Measurements from ENCODE around the gene HOXA3. TPM values are rescaled to one million over a fixed set of nuclear protein-coding genes. Genes with fewer than 3 reads are reported as not detected.

Gene HOXA3
- 4.0 to 6.9 TPM (median 6.0 TPM) in 5 replicates for total RNA-seq (2022; extraction: Qiagen RNA extraction)

DNA sequence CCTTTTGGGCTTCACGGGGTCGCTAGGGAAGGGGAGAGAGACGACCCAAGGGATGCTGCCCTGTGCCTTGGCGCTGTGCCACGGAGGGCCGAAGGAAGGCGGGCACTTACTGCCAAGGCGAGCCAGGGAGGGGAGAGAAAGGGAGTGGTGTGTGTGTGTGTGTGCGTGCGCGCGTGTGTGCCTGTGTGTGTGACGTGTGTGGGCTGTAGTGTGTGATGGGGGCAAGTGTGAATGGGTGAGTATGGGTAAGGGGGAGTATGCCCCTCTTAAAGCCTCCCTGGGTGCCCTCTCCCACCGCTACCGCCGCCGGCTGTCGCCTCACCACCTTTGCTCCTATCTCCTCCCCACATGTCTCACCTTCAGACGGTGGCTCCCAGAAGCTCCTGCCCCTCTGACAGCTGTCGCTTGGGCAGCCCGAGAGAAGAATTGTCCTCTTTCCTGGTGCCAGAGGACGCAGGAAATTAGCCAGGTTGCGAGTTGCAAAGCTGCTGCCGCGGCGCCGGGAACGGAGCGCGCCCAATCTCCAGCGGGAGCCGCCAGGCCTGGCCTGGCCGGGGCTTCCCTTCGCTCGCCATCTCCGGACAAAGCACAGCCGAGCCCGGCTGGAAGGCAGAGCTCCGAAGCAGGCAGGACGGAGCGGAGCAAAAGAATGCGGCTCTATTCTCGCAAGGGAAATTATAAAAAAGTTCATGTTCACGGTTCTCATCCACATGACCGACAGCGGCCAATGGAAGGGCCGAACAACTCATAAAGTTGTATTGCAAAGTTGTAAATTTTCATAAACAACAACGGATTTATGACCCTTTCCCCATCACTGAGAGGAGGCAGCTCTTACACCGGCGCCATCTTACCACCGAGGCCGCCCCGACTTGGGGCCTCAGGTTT, at the start of gene HOXA3:
Gene HOXA3 (minus strand): TSS at position 653 of the 885 bp plus-strand sequence. CDS start 41,943 bp downstream, outside the sequence.

GRCh38 chr7:27199849-27200760, 47.7 kb upstream of the HOXA3 start, which contains the start of gene HOXA13:
Gene HOXA13 (minus strand): TSS chr7:27200091. CDS start chr7:27200077, 14 bp downstream.

DNA sequence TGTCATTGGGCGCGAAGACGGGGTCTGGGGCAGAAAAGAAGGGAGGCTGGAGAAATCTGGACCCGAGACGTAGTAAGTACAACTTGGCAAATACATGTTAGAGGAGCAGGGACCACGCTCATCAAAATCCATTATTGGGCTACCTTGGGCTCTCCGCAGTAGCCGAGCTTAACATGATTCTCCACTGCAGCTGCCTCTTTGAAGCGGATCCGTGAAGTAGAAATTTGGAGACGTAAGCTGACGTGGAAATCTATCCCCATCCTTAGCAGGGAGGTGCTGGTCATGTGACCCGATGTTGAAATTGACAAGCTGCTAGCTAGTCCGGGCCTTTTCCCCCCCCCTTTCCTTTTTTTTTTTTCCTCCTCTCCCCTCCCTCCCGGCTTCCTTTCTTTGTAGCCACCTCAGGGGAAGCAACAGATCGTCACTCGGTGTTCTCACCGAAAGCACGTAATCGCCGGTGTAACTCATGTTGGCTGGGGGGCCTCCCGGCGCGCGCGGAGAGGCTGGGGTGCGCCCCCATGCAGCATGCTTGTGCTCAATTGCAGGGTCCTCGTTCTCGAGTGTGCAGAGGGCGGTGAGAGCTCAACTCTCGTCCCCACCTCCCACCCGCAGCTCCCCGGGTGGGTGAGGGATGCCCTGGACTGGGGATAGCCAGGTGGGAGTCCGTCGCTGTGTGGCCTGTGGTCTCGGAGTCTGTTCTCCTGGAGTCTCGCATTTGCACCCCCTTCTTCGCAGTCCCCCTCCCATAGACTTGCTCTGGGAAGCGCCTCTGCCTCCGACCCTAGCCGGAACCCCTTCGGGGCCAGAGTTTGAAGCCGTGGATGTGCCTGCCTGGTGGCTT, 32.9 kb upstream of the HOXA3 start, which contains the start of gene HOXA11:
Gene HOXA11 (minus strand): TSS at position 220 of the 841 bp plus-strand sequence. CDS start 88 bp downstream, at position 132.

DNA sequence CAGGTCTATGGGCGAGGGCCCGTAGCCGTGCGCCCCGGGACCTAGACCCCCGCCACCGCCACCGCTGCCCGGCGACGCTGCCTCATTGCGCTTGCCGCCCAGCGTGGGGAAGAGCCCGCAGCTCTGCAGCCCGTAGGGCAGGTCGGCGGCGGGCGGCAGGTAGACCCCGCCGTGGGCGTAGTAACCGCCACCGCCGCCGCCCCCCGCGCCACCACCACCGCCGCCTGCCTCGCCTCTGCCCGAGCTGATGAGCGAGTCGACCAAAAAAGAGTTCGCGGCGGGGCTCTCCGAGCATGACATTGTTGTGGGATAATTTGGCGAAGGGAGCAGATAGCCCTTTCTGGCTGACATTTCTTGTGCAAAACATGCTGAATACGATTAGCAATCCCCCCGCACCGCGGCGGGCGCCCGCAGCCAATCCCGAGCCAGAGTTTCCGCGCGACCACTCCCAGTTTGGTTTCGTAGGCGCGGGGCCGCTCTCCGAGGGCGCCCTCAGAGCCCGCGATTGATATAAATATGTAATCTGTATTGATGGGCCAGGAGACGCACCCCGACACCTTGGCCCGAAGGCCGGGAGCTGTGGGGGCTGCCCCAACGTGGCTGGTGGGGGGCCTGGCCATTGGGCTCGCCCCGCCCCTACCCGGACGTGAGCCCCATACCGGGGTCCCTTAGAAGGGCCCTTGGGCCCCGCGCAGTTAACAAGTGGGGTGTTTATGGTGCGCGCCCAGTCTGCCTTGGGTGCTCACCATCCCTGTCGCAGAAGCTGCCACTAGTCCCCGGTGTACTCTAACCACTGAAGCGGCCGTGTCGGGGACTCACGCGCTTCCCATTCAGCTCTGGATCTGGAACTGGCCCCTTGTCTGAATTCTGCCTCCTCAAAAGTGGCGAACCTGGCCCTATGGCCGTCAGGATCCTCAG, 21.8 kb upstream of the HOXA3 start, which contains the start of gene HOXA10:
Gene HOXA10 (minus strand): TSS at position 365 of the 918 bp plus-strand sequence. CDS start 14 bp downstream, at position 351.

GRCh38 chr7:27165089-27165995, 13.0 kb upstream of the HOXA3 start, which contains the start of gene HOXA9:
Gene HOXA9 (minus strand): TSS chr7:27165537. CDS start chr7:27165457, 80 bp downstream.

DNA sequence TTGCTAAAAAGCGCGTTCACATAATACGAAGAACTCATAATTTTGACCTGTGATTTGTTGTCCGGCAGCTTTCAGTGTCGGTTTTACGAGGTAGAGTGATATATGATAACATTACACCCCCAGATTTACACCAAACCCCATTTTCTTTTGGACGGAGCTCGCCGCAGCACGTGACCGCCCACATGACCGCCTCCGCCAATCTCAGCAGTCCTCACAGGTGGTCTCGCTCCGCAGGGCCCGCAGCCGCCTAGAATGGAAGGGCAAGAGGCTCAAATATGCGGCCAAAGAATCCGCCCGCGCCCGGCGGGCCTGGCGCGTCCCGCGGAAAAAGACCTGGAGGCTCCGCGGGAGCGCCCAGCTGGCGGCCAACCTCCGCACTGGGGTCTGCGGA, 4.1 kb upstream of the HOXA3 start, which contains the start of gene HOXA7:
Gene HOXA7 (minus strand): TSS at position 168 of the 391 bp plus-strand sequence. CDS start 130 bp downstream, at position 38.

GRCh38 chr7:27147199-27148030, 5.0 kb downstream of the HOXA3 start, which contains the start of gene HOXA6:
Gene HOXA6 (minus strand): TSS chr7:27147774. CDS start chr7:27147749, 25 bp downstream.

GRCh38 chr7:27143023-27143949, 9.1 kb downstream of the HOXA3 start, which contains the start of gene HOXA5:
Gene HOXA5 (minus strand): TSS chr7:27143681. CDS start chr7:27143607, 74 bp downstream.

DNA sequence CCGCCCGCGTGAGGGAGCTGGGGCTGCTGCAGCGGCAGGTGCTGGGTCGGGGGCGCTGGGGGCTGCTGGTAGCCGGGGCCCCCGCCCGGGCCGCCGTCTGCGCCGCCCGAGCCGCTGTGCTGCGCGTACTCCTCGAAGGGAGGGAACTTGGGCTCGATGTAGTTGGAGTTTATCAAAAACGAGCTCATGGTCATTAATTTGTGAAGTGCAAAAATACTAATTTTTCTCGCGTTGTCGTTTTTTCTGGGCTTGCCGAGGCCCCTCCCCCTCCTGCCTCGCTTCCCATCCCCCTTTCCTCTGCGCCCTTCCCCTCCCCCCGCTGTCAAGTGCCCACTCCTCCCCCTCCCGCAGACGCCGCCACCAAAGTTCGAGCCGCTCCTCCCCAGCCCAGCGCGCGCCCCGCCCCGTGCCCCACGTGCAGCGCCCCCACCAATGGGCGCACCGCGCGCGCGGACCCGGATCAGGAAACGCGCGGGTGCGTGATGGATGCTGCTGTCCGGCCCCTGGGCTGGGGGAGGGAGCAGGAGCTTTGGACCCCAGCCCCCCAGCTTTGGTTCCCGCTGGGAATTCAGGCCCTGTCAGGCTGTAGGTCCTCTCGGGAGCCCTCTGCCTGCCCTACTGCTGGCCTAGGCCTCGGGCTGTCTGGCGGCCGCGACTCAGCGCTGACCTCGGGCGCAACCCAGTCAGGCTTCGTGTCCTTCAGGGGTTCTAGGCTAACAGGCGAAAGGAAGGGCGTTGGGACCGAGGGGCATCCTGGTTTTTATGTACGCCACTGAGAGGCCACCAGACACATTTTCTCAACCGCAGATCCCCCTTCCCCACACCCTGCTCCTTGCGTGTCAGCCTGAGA, 21.6 kb downstream of the HOXA3 start, which contains the start of gene HOXA4:
Gene HOXA4 (minus strand): TSS at position 218 of the 850 bp plus-strand sequence. CDS start 24 bp downstream, at position 194.

GRCh38 chr7:27102581-27103442, 49.6 kb downstream of the HOXA3 start, which contains the start of gene HOXA2:
Gene HOXA2 (minus strand): TSS chr7:27102683. CDS start chr7:27102500, 183 bp downstream.

DNA sequence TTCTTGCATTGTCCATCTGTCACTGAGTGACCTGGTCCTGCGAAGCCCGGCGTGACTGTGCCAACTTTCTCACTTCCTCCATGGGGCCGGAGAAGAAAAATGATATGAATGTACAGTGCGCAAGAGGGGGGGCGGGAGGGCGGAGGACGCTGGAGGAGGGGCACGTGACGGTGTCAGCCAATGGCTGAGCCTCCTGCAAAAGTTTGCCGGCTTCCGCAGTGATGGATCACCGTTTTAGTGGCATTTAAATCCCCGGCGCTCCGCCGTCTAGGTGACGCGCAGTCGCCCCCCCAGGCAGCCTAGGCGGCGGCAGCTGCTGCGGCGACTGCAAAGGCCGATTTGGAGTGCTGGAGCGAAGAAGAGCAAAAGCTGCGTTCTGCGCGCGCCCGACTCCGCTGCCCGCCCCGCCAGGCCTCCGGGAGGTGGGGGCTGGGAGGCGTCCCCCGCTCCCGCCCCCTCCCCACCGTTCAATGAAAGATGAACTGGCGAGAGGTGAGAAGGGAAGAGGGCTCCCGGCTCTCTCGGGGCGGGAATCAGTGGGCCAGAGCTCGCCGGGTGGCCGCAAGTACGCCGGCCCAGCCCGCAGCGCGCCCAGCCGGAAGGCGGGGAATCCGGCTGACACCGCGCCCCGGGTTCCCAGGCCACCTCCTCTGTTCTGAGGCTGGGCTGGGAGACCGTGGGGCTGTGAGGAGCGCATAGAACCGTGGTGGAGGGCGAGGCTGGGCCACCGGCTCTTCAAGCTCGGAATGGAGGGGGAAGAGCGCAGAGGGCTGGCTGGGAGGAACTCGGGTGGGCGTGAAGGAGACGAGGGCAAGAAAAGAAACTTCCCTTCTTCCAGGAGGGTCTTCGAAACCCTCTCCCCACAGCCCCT, 56.3 kb downstream of the HOXA3 start, which contains the start of gene HOXA1:
Gene HOXA1 (minus strand): TSS at position 104 of the 871 bp plus-strand sequence. CDS start 88 bp downstream, at position 16.

